GM12801 (cell line): ENCODE measurements around the gene MNX1.

Source experiments
- CTCF ChIP-seq: IDR thresholded peaks from one replicate; pipeline ENCODE4 v1.5.1; 2011; ENCODE audit warnings: control low read depth; ENCODE audit not compliant: insufficient read length; ENCODE audit errors: extremely low read depth

The MNX1 gene

DNA sequence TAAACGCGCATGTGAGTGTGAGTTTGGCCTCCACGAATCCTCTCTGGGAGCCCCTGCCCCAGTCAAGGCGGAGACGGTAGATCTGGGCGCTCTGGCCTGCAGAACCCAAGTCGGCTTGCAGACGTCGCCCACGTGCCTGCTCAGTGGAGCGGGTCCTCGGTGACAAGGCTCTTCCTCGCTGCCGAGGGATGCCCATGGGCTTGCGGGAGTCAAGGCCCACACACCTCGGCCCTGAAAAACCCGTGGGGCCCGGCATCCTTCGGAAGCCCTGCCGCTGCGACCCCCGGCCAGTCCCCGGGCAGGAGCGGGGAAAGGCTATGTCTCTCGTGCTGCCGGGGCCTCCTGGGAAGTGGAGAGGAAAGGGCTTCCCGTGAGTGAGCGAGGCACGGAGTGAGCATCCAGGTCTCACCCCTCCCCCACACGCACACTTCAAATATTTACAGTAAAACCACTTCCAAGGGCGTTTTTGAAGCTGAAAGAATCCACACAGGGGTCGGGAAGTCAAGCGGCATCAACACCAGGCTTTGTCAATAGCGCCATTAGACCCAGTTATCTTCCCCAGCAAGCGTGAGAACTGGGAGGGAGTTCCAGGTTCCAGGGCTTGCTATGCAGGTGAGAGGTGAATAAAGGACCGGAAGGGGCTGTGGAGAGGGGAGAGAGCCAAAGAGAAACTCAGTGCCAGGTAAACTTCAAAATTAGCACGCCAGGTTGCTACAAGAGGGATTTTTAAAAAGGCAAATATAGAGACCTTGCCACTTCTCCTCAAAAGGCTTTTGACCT lies 1.1 kb upstream of the MNX1 start:
- no peak for TF ChIP-seq CTCF

- no peak for TF ChIP-seq CTCF
Observed at GRCh38 chr7:157009778-157010587, 480 bp downstream of the MNX1 start.

GRCh38 chr7:157009170-157009777 lies 1.2 kb downstream of the MNX1 start:
- TF ChIP-seq CTCF, result no peak

- TF ChIP-seq CTCF, result no peak
Observed at GRCh38 chr7:157008206-157009169, 2.0 kb downstream of the MNX1 start.

DNA sequence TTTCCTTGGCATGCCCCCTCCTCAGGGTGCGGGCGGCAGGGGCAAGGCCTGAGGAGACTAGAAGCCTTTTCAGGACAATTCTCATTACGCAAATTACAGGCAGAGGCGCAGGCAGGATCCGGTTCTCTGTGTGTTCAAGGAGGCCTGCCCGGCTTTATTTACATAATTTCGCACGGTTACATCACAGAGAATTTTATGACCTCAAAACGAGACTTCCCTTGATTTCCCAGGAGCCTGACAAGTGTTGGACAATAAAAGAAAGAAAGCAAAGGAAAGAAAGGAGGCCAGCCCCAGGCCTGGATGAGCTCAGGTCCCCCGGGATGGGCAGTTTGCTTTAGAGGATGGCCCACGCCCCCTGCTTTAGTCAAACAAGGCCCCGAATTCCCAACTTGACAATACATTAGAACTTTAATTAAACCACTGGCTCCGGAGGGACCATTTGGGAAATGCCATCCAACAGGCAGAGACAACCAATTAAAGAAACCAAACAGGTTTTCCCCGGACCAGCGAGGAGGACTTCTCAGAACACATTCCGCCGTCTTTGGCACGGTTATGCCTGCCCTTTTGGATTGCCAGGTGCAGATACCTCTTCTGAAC lies 2.9 kb downstream of the MNX1 start:
- TF ChIP-seq CTCF, result no peak

- TF ChIP-seq CTCF, result no peak
Observed at GRCh38 chr7:157006829-157007469, 3.5 kb downstream of the MNX1 start.
